ENCODE measurements around the gene MAGI1. TPM values are rescaled to one million over a fixed set of nuclear protein-coding genes. Genes with fewer than 3 reads are reported as not detected.
"Not testable (repeated sequence)": the region's sequence is repeated elsewhere in the genome, so short reads cannot be mapped to it uniquely, and the experiment has no call there.

Gene MAGI1
- total RNA-seq, 2 experiments from 2014 or later, result 0.04 TPM; not detected in 1

GRCh38 chr3:65561617-65562016, 477.1 kb downstream of the MAGI1 start:
- no peak for DNase-seq
- Mint-ChIP-seq H3K27ac (no peak overlapping the region), H3K27me3 (no peaks in the 10 kb centered on the region), H3K4me1 (no peaks in the 10 kb centered on the region), H3K36me3 (ENCODE audit: low read depth) (no peaks in the 10 kb centered on the region), H3K9me3 (no peaks in the 10 kb centered on the region), H3K4me3 (no peak overlapping the region)
- ChIA-PET POLR2A (no interaction called here), CTCF (no interaction called here)

DNA sequence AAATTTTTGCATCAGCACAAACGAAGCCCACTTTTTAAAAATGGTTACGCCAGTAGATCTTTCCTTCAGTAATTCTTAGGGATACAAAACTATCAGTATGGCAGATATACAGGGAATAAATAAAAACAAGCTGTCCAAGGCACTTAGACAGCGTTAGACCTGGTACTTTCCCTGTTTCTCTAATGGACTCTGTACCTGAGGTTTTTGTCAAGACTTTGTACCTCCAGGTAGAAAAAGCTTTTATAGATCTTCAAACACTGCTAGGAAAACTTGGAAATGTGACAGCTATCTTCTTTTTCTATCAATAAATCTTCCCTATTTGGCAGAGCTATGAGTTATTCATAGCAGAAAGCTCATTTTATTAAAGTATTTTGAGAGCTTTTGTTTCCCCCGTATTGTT, 477.8 kb downstream of the MAGI1 start:
- ChIA-PET POLR2A (no interaction called here), CTCF (no interaction called here)
- no peaks in the 10 kb centered on the region for H3K9me3 Mint-ChIP-seq
- no peak for DNase-seq
- H3K4me3 Mint-ChIP-seq, result no peak overlapping the region
- no peak overlapping the region for H3K27ac Mint-ChIP-seq
- H3K36me3 Mint-ChIP-seq (ENCODE audit: low read depth), result no peaks in the 10 kb centered on the region
- H3K27me3 Mint-ChIP-seq, result no peaks in the 10 kb centered on the region
- H3K4me1 Mint-ChIP-seq, result no peaks in the 10 kb centered on the region

DNA sequence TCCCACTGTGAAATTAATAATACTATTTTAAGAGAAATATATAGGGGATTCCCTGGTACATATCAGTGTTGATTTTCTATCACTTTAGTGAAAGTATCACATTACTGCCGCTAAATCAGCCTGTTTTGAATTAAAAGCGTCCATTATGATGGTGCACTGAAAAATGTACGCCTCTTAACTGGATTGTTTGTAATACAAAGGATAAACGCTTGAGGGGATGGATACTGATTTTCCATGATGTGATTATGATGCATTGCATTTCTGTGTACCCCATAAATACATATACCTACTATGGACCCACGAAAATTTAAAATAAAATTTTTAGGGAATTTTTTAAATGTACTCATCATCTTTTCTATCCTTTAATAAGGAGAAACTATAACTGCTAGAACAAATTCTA, 478.6 kb downstream of the MAGI1 start:
- POLR2A ChIA-PET, result no interaction called here
- Mint-ChIP-seq H3K27ac (no peak overlapping the region), H3K36me3 (ENCODE audit: low read depth) (no peaks in the 10 kb centered on the region), H3K4me1 (no peaks in the 10 kb centered on the region), H3K4me3 (no peak overlapping the region), H3K9me3 (no peaks in the 10 kb centered on the region), H3K27me3 (no peaks in the 10 kb centered on the region)
- CTCF ChIA-PET, result no interaction called here
- no peak for DNase-seq

GRCh38 chr3:65559643-65560042, 479.1 kb downstream of the MAGI1 start:
- Mint-ChIP-seq H3K27ac (no peak overlapping the region), H3K4me1 (no peaks in the 10 kb centered on the region), H3K9me3 (no peaks in the 10 kb centered on the region), H3K27me3 (no peaks in the 10 kb centered on the region), H3K36me3 (ENCODE audit: low read depth) (no peaks in the 10 kb centered on the region), H3K4me3 (no peak overlapping the region)
- ChIA-PET POLR2A (no interaction called here), CTCF (no interaction called here)
- DNase-seq, result no peak

DNA sequence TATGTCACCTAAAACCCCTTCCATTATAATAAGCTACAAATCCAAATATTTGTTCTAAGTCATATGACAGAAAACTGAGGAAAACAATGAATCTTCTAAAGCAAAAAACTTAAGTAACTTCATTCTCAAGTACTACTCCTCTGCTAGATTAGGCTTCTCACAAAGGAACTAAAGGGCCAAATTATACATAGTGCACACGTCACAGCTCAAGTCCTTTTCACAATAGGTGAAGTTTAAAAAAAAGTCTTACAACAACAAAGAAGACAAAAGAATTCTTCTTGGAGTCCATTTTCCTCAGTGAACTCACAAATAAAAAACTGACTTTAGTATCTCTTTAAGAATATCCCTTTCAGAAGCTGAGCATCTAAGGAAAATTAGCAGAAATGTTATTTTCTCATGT, 479.9 kb downstream of the MAGI1 start:
- ChIA-PET POLR2A (no interaction called here), CTCF (no interaction called here)
- Mint-ChIP-seq H3K27ac (no peak overlapping the region), H3K4me1 (no peaks in the 10 kb centered on the region), H3K4me3 (no peak overlapping the region), H3K36me3 (ENCODE audit: low read depth) (no peaks in the 10 kb centered on the region), H3K27me3 (no peaks in the 10 kb centered on the region), H3K9me3 (no peaks in the 10 kb centered on the region)
- DNase-seq, result no peak

GRCh38 chr3:65557899-65558564, 480.7 kb downstream of the MAGI1 start:
- Mint-ChIP-seq H3K36me3 (ENCODE audit: low read depth) (no peaks in the 10 kb centered on the region), H3K4me3 (no peak overlapping the region), H3K4me1 (no peaks in the 10 kb centered on the region), H3K27me3 (no peaks in the 10 kb centered on the region), H3K9me3 (no peaks in the 10 kb centered on the region), H3K27ac (no peak overlapping the region)
- no peak for DNase-seq
- CTCF ChIA-PET, result no interaction called here
- POLR2A ChIA-PET, result no interaction called here

GRCh38 chr3:65556934-65557577, 481.7 kb downstream of the MAGI1 start:
- H3K9me3 Mint-ChIP-seq, result no peaks in the 10 kb centered on the region
- H3K4me3 Mint-ChIP-seq, result no peak overlapping the region
- ChIA-PET CTCF (no interaction called here), POLR2A (no interaction called here)
- H3K27me3 Mint-ChIP-seq, result no peaks in the 10 kb centered on the region
- H3K27ac Mint-ChIP-seq, result no peak overlapping the region
- DNase-seq, result no peak
- H3K36me3 Mint-ChIP-seq (ENCODE audit: low read depth), result no peaks in the 10 kb centered on the region
- no peaks in the 10 kb centered on the region for H3K4me1 Mint-ChIP-seq

- Mint-ChIP-seq H3K36me3 (ENCODE audit: low read depth) (no peaks in the 10 kb centered on the region), H3K9me3 (no peaks in the 10 kb centered on the region), H3K27me3 (peaks cover 11% of the 10 kb centered on the region), H3K4me3 (no peak overlapping the region), H3K4me1 (no peaks in the 10 kb centered on the region), H3K27ac (no peak overlapping the region)
- no peak for DNase-seq
- ChIA-PET POLR2A (no interaction called here), CTCF (interaction anchor here (0.6 kb wide), 1 partner anchor 205 kb away, joined by 7 read pairs; no protein-coding TSS in a partner anchor)
These were observed 486.3 kb downstream of the MAGI1 start for GRCh38 chr3:65552434-65552833.

DNA sequence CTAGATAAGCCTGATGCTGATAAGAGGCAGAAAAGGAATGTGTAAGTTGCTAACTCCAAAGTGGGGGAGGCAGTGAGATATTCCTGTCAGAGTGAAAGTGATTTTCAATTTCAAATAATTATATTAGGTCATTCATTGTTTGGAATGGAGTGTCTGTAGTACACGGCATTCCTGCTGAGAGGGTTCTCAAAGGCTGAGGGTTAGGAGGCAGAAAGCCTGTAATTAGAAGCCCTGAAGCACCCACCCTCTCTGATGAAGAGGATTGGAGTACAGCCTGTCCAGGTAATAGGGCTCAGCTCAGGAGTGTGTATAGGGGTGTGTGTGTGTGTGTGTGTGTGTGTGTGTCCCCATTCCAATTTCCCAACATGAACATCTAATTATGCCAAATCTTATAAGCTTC, 486.8 kb downstream of the MAGI1 start:
- ChIA-PET POLR2A (no interaction called here), CTCF (no interaction called here)
- Mint-ChIP-seq H3K4me3 (no peak overlapping the region), H3K36me3 (ENCODE audit: low read depth) (no peaks in the 10 kb centered on the region), H3K27ac (no peak overlapping the region), H3K4me1 (no peaks in the 10 kb centered on the region), H3K27me3 (peaks cover 11% of the 10 kb centered on the region), H3K9me3 (no peaks in the 10 kb centered on the region)
- no peak for DNase-seq

GRCh38 chr3:65550137-65550536, 488.6 kb downstream of the MAGI1 start:
- ChIA-PET POLR2A (no interaction called here), CTCF (no interaction called here)
- H3K36me3 Mint-ChIP-seq (ENCODE audit: low read depth), result no peaks in the 10 kb centered on the region
- H3K9me3 Mint-ChIP-seq, result no peaks in the 10 kb centered on the region
- H3K4me3 Mint-ChIP-seq, result no peak overlapping the region
- peaks cover 11% of the 10 kb centered on the region for H3K27me3 Mint-ChIP-seq
- DNase-seq, result no peak
- H3K4me1 Mint-ChIP-seq, result no peaks in the 10 kb centered on the region
- no peak overlapping the region for H3K27ac Mint-ChIP-seq

GRCh38 chr3:65549626-65549959, 489.1 kb downstream of the MAGI1 start:
- ChIA-PET POLR2A (no interaction called here), CTCF (no interaction called here)
- H3K4me3 Mint-ChIP-seq, result no peak overlapping the region
- no peak overlapping the region for H3K27ac Mint-ChIP-seq
- H3K9me3 Mint-ChIP-seq, result no peaks in the 10 kb centered on the region
- no peak for DNase-seq
- H3K36me3 Mint-ChIP-seq (ENCODE audit: low read depth), result no peaks in the 10 kb centered on the region
- H3K27me3 Mint-ChIP-seq, result peaks cover 11% of the 10 kb centered on the region
- no peaks in the 10 kb centered on the region for H3K4me1 Mint-ChIP-seq

DNA sequence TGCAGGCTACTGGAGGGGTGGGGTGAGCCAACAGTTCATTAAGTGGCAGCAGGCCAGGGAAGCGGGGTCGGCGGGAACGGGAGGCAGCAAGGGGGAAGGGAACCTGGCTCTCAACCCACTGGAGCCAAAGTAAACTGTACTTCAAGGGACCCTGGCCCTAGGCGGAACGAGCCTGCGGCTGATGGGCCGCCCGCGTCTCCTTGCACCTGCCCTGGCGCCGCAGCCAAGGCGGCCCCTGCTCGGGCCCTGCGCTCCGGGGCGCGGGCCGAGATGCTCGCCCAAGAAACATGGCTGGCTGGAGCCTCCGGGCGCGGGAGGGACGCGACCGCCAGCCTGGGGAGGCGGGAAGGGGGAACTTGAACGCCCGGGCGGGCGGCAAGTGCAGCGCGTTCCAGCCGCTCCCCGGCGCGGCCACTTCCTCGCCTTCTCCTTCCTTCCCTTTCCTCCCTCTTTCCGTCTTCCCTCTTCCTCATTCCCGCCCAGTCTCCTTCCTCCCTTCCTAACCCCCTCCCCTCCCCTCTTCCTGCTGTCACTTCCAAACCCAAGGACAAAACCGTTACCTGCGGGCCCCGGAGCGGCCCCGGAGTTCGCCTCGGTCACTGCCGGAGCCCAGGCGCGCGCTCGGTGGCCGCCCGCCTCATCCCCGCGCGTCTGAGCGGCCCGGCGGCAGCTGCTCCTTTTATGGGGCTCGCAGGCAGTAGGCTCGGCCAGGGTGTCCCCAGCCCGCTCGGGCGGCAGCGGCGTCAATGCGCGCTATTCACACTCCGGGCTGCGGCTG, 489.7 kb downstream of the MAGI1 start:
- ChIA-PET CTCF (no interaction called here), POLR2A (no interaction called here)
- Mint-ChIP-seq H3K27ac (no peak overlapping the region), H3K27me3 (peaks cover 11% of the 10 kb centered on the region), H3K36me3 (ENCODE audit: low read depth) (no peaks in the 10 kb centered on the region), H3K9me3 (no peaks in the 10 kb centered on the region), H3K4me1 (no peaks in the 10 kb centered on the region), H3K4me3 (no peak overlapping the region)
- no peak for DNase-seq

- H3K27ac Mint-ChIP-seq, result no peak overlapping the region
- ChIA-PET CTCF (no interaction called here), POLR2A (no interaction called here)
- no peaks in the 10 kb centered on the region for H3K36me3 Mint-ChIP-seq (ENCODE audit: low read depth)
- no peak for DNase-seq
- H3K4me3 Mint-ChIP-seq, result no peak overlapping the region
- H3K27me3 Mint-ChIP-seq, result peaks cover 11% of the 10 kb centered on the region
- no peaks in the 10 kb centered on the region for H3K9me3 Mint-ChIP-seq
- no peaks in the 10 kb centered on the region for H3K4me1 Mint-ChIP-seq
These were observed 493.3 kb downstream of the MAGI1 start for GRCh38 chr3:65545429-65545828.

GRCh38 chr3:65543391-65543790, 495.3 kb downstream of the MAGI1 start:
- POLR2A ChIA-PET, result not testable (repeated sequence)

More at GRCh38 chr3:65543391-65543790, 495.3 kb downstream of the MAGI1 start:
- H3K4me3 Mint-ChIP-seq; H3K27ac Mint-ChIP-seq; H3K4me1 Mint-ChIP-seq; H3K9me3 Mint-ChIP-seq; H3K36me3 Mint-ChIP-seq (ENCODE audit: low read depth); H3K27me3 Mint-ChIP-seq; CTCF ChIA-PET; DNase-seq: not testable (repeated sequence)

All from activated CD4-positive, alpha-beta T cell treated with anti-CD3 and anti-CD28 coated beads, Interleukin-2, amount 10 ng/mL, durations not matched to agents 7 days and 5 days (primary cell).